Measurements from ENCODE around the gene ASMTL.

The ASMTL gene

DNA sequence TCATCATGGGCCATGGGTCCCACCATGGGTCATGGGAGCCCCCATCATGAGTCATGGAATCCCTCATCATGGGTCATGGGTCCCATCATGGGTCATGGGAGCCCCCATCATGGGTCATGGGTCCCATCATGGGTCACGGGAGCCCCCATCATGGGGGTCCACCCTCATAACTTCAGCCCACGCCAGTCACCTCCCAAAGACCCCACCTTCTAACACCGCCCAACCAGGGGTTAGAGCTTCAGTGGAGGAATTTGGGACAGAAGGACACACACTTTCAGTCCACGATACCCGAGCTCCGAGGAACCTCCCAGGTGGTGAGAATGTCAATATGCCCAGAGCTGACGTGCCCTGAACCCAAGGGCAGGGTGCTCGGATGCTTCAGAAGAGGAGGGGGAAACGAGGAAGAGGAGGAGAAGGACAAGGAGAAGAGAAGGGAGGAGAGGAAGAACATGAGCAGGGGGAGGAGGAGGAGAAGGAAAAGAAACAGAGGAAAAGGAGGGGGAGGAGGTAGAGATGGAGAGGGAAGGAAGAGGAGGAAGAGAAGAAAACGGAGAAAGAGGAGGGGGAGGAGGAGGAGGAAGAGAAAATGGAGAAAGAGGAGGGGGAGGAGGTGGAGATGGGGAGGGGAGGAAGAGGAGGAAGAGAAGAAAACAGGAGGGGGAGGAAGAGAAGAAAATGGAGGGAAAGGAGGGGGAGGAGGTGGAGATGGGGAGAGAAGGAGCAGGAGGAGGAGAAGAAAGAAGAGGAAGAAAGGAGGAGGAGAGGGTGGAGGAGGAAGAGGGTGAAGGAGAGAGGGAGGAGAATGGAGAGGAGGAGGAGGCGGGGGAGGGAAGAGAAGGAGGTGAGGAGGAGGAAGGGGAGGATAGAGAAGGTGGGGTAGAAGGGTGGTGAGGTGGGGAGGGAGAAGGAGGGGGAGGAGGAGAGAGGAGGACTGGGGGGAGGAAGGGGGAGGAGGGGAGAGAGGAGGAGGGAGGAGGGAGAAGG is 98.4 kb downstream of the ASMTL start:
- no peak for DNase-seq
